GM20000 (cell line): ENCODE data around the gene CD247.

Source experiments
- DNase-seq: peaks from one replicate; pipeline ENCODE4 v3.0.0; 2012; ENCODE audit warnings: low spot score
- CTCF ChIP-seq: IDR thresholded peaks from 2 replicates; pipeline ENCODE4 v1.5.1; 2012; ENCODE audit warnings: mild to moderate bottlenecking, control low read depth; ENCODE audit errors: extremely low read depth, missing control alignments

The CD247 gene

GRCh38 chr1:167515893-167516321 lies 2.4 kb downstream of the CD247 start:
- no peak for TF ChIP-seq CTCF
- DNase-seq: no peak

- no peak for TF ChIP-seq CTCF
Observed at GRCh38 chr1:167515461-167515860, 2.9 kb downstream of the CD247 start.

GRCh38 chr1:167514288-167514687 lies 4.0 kb downstream of the CD247 start:
- DNase-seq: no peak
- TF ChIP-seq CTCF: no peak

More at GRCh38 chr1:167515461-167515860, 2.9 kb downstream of the CD247 start:
- no peak for DNase-seq

GRCh38 chr1:167512046-167512654 lies 6.2 kb downstream of the CD247 start:
- no peak for DNase-seq

GRCh38 chr1:167511374-167511986 lies 6.8 kb downstream of the CD247 start:
- DNase-seq: no peak
- TF ChIP-seq CTCF: no peak

More at GRCh38 chr1:167512046-167512654, 6.2 kb downstream of the CD247 start:
- no peak for TF ChIP-seq CTCF

- no peak for TF ChIP-seq CTCF
- DNase-seq: no peak
Observed at GRCh38 chr1:167510881-167511280, 7.4 kb downstream of the CD247 start.

GRCh38 chr1:167510244-167510643 lies 8.1 kb downstream of the CD247 start:
- no peak for DNase-seq
- TF ChIP-seq CTCF: no peak
